GM18502 (cell line): Measurements from ENCODE around the gene FOXJ3.

Source experiments
- ATAC-seq: cut with Tn5 transposase; IDR thresholded peaks from one replicate; pipeline ENCODE4 v1.9.1; 2021; ENCODE audit warnings: mild to moderate bottlenecking; ENCODE audit not compliant: unreplicated experiment, poor library complexity

The FOXJ3 gene

DNA sequence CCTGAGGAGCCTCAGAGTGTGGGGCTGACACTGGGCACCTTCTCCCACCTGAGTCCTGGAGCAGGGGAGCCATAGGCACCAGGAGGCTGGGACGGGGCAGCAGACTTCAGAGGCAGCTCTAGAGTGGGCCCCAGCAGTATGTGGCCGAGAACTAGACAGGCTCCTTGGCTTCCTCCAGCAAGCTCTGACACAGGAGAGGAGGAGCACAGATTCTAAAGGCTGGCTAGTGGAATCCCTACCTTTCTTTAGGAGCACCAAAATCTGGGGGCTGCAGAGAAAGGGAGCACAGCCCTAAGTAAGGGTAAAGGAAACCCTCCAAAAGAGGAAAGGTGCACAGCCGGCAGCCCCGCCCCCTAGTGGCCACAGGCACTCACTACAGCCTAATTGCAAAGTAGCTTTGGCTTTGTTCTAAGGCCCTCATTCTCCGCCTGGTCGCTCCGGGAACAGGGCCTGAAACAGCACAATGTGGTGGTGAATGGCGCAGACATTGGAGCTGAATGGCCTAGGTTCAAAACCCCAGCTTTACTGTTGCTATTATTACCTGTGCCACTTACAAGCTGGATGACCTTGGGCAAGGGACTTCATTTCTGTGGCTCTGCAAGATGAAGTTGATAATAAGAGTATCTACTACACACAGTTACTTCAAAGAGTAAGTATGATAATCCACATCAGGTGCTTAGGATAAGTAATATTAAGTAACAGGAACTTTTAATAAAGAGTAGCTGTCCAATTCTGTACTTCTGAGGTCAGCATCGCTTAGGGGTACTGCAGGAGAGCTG, 161.7 kb downstream of the FOXJ3 start:
- no peak for ATAC-seq

DNA sequence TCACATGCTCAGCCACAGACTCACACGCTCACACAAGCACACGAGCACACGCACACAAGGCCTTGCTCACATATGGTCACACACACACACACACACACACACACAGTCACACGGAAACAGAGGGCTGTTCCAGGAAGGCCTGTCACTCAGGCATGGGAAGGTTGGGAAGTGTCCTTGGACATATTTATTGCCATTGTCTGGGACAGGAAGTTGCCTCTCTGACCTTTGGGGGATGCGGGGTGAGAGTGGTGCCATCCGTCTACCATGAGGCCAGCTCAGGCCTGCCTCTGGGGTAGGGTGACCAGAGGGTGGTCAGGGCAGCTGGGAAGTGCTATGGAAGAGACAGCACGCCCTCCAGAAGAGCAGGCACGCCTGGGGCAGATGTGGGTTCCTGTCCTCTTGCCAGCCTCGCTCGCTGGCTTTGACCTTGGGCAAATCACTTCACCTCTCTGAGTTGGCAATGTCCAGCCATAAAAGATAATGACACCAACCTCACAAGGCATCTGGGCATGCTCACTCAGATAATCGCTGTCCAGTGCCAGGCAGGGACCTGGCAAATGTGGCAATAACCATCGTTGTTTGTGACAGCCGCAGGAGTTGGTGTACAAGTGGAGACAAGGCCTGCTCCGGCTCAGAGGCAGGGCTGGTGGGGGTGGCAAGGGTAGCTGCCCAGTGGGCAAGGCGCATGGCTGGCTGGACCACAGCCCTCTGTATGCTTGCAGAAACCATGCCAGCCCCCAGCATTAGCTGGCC, 162.5 kb downstream of the FOXJ3 start:
- ATAC-seq, result no peak

DNA sequence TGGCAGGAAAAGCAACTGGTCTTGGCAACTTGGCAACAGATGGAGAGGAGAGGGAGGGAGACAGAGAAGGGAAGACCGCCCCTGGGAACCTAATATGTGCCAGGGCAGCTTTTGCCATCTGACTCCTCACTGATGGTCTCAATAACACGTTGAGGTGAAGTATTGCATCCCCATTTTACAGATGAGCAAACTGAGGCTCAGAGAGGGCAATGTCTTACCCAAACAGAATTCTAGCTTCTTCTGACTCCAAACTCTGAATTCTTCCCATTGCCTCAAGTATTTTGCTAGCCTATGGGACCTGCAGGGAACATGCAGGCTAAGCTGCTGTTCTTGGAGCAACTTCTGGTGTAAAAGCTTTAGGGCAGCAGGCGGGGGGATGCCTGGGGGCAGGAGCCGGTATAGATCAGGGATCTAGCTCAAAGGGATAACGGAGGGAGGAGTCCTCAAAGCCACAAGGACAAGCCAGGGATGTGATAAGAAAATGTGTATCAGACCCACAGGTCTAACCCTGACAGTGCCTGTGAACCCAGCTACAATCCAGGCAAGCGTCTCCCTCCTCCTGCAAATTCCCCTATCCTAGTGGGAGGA, 163.3 kb downstream of the FOXJ3 start:
- no peak for ATAC-seq

DNA sequence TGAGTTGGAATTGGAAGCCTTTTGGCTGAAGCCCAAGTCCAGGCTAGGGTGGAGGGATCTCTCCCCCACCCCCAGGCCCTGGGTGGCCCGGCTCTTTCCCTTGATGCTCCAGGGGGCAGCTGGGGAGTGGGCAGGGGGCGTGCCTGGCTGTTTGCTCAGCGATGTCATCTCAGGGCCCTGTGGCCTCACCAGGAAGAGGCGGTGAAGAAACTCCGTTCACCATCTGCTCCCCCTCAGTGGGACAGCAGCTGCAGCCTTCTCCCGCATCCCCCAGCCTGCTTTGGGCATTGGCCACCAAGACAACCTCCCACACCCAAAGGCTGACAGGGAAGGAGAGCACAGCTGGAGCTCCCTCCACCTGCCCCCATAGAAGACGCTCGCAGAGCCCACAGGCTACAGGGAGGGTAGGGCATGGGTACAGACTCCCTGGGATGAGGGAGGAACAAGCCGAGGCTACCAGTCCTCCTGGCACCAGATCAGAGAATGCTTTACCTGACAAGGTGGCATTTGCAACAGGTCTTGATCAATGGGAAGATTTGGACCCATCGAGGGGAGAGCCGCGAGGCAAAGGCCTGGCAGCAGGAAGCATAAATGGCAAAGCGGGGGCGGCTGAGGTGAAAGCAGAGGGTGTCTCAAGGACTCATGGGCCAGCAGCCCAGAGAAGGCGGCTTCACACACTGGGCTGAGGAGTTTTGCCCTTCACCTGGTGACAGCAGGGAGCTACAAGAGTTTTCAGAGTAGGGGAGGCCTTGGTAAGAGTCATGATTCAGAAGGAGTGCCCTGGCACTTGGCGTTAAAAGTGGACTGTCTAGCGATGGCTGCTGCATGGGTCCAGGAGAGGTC, 164.0 kb downstream of the FOXJ3 start:
- no peak for ATAC-seq

DNA sequence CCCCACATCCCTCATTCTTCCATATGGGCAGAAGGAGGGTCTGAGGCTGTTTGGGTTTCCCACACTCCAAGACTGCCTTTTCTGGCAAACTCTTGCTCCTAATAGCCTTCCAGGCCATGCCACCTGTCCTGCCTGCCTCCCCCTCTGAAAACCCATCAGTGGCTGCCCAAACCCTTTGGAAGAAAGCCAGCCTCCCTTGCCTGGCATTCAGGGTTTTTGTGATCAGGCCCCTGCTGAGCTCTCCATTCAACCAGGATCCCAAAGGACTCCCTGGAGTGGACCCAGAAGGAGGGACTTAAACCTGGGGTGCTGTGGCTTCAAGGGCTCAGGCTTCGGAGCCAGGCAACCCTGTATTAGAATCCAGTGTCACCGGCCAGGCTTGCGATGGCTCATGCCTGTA, 166.3 kb downstream of the FOXJ3 start:
- no peak for ATAC-seq

DNA sequence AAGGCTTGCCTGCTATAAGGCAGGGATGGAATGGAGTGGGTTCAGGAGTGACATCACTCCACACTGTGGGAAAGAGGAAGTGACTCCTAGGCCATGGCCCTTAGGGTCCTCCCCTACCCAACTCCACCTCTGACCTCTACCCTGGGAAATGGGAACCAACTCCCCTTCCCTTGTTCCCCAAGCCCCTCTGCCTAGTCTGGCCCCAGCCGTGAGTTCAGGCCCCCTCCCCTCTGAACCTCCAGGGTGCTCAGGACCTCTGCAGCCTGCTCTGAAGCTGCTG, 166.7 kb downstream of the FOXJ3 start:
- ATAC-seq, result no peak

DNA sequence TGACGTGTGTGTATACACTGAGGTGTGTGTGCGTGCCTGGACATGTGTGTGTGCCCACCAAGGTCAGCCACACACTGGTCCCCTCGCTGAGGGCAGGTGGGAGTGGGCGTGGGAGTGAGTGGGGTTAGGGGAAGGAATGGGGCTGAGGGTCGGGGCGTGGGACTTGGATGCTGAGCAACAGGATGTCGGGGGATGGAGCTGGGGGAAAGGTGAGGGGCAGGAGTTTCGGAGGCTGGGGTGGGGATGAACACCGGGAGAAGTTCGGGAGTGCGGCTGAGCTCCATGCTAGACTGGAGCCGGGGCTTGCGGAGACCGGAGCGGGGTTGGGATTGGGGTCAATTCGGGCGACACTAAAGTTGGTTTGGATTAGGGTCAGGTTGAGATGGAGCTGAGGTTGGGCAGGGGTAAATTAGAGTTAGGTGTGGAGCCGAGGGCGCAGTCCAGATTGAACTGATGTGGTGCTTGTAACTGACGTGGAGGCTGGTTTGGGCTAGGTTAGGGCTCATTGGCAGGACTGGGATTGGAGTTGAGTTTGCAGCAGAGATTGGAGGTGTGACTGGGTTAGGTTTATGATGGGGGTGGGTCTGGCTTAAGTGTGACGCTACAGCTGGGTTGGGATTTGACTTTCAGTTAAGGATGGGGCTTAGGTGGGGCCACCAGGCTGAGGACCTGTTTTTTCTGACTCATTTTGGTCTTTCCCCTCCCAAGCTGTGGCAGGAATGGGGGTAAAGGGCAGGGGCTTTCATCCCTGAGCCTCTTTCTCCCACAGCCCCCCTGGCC, 167.2 kb downstream of the FOXJ3 start:
- ATAC-seq, result no peak

DNA sequence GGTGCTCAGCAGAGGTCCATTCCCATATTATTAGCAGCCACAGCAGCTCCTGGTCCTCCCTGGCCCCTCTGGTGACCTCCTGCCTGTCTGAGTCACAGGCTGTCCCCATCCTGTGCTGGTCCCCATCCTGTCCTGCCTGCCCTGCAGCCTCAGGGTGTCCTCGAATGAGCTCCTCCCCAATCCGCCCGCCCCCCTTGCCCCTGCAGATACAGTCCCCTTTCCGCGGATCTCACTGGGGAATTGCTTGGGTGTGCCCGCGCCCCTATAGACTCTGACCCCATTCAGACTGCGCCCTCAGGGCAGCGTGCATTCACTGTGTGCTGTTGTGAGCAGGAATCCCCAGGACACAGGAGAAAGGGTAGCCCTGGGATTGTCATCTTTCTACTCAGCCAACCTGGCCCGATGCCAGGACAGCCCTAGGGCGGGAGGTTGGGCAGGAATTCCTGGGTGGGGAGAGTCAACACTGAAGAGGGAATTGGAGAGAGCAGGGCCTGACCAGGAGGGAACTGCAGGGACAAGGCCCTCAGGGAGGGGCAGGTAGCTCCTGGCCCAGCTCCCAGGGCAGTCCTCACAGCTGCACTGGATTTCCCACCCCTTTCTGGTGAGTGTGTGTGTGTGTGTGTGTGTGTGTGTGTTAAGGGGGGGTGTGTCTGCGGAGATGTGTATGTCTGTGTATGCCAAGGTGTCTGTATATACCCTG, 169.4 kb downstream of the FOXJ3 start:
- ATAC-seq, result no peak

DNA sequence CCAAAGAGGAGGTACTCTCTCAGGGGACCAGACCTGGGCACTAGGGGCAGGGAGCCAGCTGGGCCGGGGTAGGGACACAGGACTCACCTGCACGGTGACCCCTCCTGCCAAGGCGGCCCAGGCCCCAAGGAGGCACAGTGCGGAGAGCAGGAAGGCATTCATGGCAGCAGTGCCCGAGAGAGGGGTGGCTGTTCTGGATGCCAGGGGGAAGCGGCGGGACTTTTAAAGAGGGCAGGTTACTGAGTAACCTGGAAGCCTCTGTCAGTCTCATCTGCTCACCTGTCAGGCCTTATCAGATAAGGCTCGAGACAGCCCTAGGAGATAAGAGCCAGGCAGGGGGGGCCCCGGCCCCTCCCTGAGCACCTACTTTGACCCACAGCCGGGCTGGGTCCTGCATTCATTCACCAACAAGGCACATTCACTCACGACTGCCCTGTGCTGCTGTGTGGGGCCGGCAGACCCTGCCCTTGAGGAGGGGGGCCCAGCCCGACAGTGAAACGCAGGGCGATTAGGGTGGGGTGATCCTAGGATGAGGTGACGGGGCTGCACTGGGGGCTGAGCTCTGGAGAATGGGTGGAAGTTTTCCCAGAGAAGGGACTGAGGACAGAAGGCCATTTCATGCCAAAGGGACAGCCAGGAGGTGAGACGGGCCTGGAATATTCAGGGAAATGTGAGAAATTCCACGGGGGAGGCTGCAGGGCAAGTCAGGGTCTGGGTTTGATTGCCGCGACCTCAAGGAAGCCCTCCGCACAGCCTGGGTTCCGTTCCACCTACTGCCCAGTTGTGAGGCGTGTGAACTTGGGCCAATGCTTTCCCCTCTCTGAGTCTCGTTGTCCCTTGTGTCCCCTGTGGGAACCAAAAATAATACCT, 170.2 kb downstream of the FOXJ3 start, which contains the start of gene GUCA2A:
GUCA2A (minus strand) TSS at position 195 of the 870 bp plus-strand sequence; CDS start at position 162, 33 bp downstream.
- ATAC-seq, result no peak

DNA sequence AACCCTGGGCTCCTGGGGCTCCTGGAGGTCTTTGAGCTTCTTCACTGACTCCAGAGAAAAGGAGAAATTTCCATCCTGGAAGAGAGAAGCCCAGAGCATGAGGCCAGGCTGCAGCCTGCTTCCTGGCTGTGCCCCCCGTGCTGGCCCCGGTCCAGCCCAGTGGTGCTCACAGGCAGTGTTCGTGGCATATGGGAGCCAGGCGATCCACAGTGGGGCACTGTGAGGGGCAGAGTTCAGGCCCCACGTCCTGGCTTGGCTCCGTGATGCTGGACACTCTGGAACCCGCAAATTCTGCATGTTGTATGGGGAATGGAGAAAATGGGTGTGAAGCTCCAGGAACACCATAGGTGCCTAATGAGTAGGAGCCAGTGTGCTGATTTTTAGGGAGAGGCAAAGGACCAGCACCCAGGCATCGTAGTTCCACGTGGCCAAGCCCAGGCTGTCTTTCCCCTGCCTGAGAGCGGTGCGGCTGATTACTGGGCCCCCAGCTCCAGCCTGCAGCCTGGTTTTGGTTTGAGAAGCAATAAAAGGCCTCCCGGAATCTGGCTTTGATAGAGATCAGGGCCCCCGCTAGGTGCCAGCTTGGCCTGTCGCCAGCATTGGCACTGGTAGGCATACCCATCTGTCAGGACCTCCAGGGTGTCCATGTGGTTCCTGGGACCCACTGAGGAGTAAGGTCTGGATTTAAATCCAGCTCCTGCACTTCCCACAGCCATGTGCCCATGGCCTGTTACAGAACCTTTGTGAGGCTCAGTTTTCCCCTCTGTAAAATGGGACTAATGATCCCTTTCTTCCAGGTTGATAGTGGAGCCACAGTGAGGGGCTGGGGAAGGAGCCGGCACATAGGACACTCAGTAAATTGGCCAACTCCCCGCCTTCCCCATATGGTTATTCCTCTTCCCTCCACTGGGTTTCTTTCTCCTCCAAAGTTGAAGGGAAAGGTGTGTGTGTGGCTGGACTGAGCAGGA, 171.2 kb downstream of the FOXJ3 start:
- no peak for ATAC-seq

DNA sequence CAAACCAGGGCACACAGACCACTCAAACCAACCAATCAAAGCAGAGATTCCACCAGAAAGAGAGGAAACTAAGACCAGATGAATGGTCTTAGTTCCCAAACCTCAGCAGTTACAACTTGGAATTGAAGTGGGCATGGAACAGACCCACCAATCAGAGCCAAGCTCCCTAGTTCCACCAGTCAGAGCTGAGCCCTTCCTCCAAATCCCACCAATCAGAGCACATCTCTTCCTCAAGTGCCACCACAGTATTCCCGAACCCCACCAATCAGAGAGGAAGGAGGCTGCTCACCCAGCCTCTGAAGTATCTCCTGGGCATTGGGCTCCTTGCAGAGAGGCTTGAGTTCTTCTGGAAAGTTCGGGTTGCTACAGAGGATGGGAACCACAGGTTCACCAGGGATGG, 171.9 kb downstream of the FOXJ3 start:
- ATAC-seq, result no peak

DNA sequence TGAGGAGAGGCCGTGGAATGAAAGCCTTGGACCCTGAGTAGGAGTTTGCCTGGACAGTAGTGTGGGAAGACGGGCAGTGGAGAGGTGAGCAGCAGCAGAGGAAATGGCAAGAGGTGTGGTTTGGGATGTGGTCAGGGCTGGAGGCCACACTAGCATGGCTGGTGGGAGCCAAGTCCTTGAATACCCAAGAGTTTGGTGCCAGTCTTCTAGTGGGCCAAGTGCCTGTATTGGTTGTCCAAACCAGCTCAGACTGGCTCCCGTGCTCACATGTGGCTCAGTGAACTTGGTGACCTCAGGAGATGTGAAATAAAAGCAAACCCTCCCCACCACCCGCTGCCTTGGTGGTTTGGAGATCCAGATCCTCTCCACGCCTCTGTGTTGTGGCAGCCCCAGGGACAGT, 172.9 kb downstream of the FOXJ3 start:
- ATAC-seq, result no peak

DNA sequence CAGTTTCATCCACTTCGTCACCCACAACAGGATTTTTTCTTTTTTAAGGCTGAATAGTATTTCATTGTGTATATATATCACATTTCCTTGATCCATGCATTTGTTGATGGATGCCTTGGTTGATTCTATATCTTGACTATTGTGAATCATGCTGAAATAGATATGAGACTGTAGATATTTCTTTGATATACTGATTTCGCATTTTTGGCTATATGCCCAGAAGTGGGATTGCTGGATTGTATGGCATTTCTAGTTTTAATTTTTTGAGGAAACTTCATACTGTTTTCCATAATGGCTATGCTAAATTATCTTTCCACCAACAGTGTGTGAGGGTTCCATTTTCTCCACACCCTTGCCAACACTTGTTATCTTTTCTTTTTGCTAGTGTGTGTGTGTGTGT, 176.8 kb downstream of the FOXJ3 start:
- no peak for ATAC-seq

DNA sequence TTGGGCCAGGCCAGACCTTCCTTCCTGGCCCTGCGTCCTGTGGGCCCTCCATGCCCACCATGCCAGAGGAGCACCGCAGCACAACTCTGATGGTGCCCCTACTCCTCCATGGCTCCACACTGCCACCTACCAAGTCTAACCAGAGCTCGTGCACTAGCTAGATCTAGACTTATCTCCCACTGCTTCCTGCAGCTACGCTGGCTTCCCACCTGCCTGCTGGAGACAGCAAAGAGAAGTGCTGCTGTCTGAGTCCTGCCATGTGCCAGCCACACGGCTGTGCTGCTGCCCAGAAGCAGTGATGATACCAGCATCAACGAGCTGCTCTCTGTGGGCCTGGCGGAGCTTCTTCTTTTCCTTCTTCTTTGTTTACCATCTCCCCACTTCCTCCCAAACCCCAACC, 177.4 kb downstream of the FOXJ3 start:
- ATAC-seq, result no peak

DNA sequence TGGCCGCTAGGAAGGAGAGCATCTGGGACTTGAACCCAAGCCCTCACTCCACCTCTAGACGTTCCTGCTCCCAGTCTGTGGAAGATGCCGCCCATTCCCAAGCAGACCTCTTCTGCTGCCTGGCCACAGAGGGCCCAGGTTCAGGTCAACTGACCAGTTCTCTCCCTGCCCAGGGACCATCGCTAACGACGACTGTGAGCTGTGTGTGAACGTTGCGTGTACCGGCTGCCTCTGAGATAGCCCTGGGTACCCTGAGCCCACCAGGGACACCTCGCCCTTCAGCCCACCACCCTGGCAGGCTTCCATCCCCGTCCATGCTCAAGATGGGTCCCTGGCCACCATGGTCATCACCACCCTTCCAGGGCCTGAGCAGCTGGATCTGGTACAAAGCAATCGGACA, 179.7 kb downstream of the FOXJ3 start:
- no peak for ATAC-seq

DNA sequence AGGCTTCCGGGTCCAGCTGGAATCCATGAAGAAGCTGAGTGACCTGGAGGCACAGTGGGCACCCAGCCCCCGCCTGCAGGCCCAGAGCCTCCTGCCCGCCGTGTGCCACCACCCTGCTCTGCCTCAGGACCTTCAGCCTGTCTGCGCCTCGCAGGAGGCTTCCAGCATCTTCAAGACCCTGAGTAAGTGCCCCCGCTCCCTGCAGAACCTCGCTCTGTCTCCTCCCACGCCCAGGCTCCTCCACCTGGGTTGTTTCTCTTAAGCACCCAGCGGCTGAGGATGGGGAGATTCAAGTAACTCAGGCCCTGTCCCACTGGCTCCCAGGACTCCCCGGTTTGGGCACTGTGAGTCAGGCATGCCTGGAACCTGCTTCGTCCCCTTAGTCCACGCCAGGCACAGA, 180.3 kb downstream of the FOXJ3 start:
- no peak for ATAC-seq

DNA sequence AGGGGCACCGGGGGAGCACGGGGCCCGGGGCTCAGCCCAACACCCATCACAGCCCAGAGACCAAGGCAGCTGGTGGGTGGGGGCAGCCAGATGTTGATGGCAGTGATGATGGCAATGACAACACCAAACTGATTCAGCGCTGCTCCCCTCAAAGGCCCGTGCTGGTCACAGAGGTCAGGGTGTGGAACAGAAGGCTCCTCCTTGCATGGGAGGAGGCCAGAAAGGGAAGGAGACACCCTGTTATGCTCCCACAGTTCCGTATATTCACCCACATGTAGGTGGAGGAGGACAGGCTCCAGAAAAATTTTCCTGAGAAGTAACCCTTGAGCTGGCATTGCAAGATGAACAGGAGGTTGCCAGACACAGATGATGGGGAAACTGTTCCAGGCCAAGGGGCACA, 181.4 kb downstream of the FOXJ3 start:
- no peak for ATAC-seq
